ENCODE results near the gene KCNK4.

- no peak for TF ChIP-seq POLR2A (IDR thresholded peaks at IDR 0.05)
- TF ChIP-seq CTCF (IDR thresholded peaks at IDR 0.05), result no peak
Measured at GRCh38 chr11:64318766-64319761, 28.0 kb downstream of the KCNK4 start.
